HUES64 (cell line): ENCODE measurements around the gene KRTAP4-4.
"Not testable (repeated sequence)": the region's sequence is repeated elsewhere in the genome, so short reads cannot be mapped to it uniquely, and the experiment has no call there.

ENCODE experiments used
- H3K27ac ChIP-seq: 2 replicates; pipeline ENCODE4 v1.7.0; 2013; ENCODE audit warnings: low read depth, low read length, inconsistent platforms
- H3K27me3 ChIP-seq: 2 replicates; pipeline ENCODE4 v1.6.1; 2013; ENCODE audit warnings: mild to moderate bottlenecking, low read length; ENCODE audit not compliant: insufficient read depth
- H3K36me3 ChIP-seq: 2 replicates; pipeline ENCODE4 v1.6.1; 2013; ENCODE audit warnings: mild to moderate bottlenecking, low read length; ENCODE audit not compliant: insufficient read depth
- H3K4me1 ChIP-seq: 2 replicates; pipeline ENCODE4 v1.6.1; 2013; ENCODE audit warnings: mild to moderate bottlenecking, low read length, moderate library complexity; ENCODE audit not compliant: insufficient read depth
- H3K4me3 ChIP-seq: 2 replicates; pipeline ENCODE4 v1.5.1; 2013; ENCODE audit warnings: mild to moderate bottlenecking, low read length, moderate library complexity
- H3K9ac ChIP-seq: 2 replicates; pipeline ENCODE4 v1.6.1; 2013; ENCODE audit warnings: mild to moderate bottlenecking, low read depth, low read length
- H3K9me3 ChIP-seq: 2 replicates; pipeline ENCODE4 v1.6.1; 2013; ENCODE audit warnings: low read depth, low read length; ENCODE audit not compliant: insufficient read depth
- WGBS: fragments of 150-250, 120-280 bp; methylation state at CpG from one replicate; pipeline ENCODE4 v1.1.7; 2013; ENCODE audit warnings: missing lambda C conversion rate; 5-methylcytosine and 5-hydroxymethylcytosine counted together

Gene KRTAP4-4

DNA sequence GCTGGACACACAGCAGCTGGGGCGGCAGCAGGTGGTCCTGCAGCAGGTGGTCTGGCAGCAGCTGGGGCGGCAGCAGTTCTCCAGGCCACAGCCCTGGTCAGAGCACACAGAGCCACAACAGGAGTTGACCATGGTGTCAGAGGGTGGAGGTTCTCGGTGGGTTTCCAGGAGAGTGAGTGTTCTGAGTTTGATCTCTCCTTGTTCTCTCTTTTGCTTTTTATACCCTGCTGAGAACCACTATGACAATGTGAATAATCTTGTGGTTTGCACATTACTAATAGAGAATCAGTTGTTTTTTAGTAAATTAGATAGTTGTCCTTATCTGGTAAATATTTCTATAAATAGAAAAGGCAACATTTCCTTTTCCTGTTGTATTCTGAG lies 36.6 kb downstream of the KRTAP4-4 start, which contains the start of gene KRTAP4-12:
KRTAP4-12 (minus strand) TSS at position 192 of the 381 bp plus-strand sequence; CDS start at position 132, 60 bp downstream.
- H3K9ac ChIP-seq, H3K9me3 ChIP-seq, H3K27ac ChIP-seq, H3K36me3 ChIP-seq, H3K4me1 ChIP-seq, H3K4me3 ChIP-seq, H3K27me3 ChIP-seq: not testable (repeated sequence)
- WGBS = 82% methylated on average over 3 of the region's 3 CpGs

DNA sequence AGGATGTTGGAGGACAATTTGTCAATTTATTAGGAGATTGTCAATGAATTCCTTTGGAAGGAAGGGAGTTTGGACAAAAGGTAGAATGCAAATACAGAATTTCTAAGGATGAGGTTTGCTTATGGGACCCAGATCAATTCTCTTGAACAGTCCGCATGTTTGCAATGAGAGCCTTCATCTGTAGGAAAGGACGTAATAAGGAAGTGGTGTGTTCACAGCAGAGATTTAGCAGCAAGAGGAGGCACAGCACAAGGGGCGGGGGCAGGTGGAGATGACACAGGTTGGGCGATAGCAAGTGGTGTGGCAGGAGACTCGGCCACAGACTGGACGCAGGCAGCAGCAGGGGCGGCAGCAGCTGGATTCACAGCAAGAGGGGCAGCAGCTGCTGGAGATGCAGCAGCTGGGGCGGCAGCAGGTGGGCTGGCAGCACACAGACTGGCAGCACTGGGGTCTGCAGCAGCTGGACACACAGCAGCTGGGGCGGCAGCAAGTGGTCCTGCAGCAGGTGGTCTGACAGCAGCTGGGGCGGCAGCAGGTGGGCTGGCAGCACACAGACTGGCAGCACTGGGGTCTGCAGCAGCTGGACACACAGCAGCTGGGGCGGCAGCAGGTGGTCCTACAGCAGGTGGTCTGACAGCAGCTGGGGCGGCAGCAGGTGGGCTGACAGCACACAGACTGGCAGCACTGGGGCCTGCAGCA lies 37.1 kb downstream of the KRTAP4-4 start:
- H3K36me3 ChIP-seq, H3K27ac ChIP-seq, H3K4me1 ChIP-seq, H3K27me3 ChIP-seq, H3K9me3 ChIP-seq, H3K9ac ChIP-seq, H3K4me3 ChIP-seq: not testable (repeated sequence)
- WGBS = 86% methylated on average over 12 of the region's 12 CpGs

- H3K4me3 ChIP-seq = no peak overlapping the region
- 91% methylated on average over 2 of the region's 2 CpGs for WGBS
- H3K27me3 ChIP-seq = no peaks in the 10 kb centered on the region
- no peak overlapping the region for H3K9ac ChIP-seq
- H3K9me3 ChIP-seq = peaks cover 5% of the 10 kb centered on the region; the same call in 1 of the 2 replicates
- H3K36me3 ChIP-seq = no peaks in the 10 kb centered on the region
- no peaks in the 10 kb centered on the region for H3K4me1 ChIP-seq
- H3K27ac ChIP-seq = no peak overlapping the region
Measured at GRCh38 chr17:41121742-41122141, 38.8 kb downstream of the KRTAP4-4 start.

GRCh38 chr17:41119696-41120690 lies 40.6 kb downstream of the KRTAP4-4 start:
- H3K9me3 ChIP-seq, H3K27ac ChIP-seq, H3K9ac ChIP-seq, H3K36me3 ChIP-seq, H3K4me3 ChIP-seq, H3K27me3 ChIP-seq, H3K4me1 ChIP-seq: not testable (repeated sequence)
- 89% methylated on average over 10 of the region's 11 CpGs for WGBS

DNA sequence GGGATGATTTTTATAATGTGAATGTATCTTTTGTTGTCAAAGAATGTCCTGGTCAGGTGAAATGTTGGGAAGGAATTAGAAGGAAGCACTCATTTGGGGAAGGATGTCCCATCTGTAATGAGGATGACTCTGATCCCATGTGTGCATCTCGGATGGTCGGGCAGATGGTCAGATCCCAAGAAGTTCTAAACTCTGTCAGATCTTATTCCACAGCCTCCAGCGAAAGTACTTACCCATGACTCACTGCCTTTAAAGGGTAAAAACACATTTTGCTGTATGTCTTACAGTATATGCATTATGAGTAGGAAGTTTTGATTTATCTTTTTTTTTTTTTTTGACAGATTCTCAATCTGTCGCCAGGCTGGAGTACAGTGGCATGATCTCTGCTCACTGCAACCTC lies 41.8 kb downstream of the KRTAP4-4 start:
- WGBS = 95% methylated on average over 4 of the region's 4 CpGs
- H3K9me3 ChIP-seq = peaks cover 7% of the 10 kb centered on the region; the same call in 1 of the 2 replicates
- no peak overlapping the region for H3K9ac ChIP-seq

DNA sequence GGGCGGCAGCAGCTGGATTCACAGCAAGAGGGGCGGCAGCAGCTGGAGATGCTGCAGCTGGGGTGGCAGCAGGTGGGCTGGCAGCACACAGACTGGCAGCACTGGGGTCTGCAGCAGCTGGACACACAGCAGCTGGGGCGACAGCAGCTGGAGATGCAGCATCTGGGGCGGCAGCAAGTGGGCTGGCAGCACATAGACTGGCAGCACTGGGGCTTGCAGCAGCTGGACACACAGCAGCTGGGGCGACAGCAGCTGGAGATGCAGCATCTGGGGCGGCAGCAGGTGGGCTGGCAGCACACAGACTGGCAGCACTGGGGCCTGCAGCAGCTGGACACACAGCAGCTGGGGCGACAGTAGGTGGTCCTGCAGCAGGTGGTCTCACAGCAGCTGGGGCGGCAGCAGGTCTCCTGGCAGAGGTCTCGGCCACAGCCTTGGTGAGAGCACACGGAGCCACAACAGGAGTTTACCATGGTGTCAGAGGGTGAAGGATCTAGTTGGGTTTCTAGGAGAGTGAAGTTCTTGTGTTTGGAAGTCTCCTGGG lies 42.6 kb downstream of the KRTAP4-4 start, which contains the start of gene KRTAP4-11:
KRTAP4-11 (minus strand) TSS at position 528 of the 541 bp plus-strand sequence; CDS start at position 470, 58 bp downstream.
- H3K4me3 ChIP-seq, H3K36me3 ChIP-seq, H3K4me1 ChIP-seq, H3K27me3 ChIP-seq, H3K9ac ChIP-seq, H3K27ac ChIP-seq: not testable (repeated sequence)
- 87% methylated on average over 10 of the region's 10 CpGs for WGBS
- H3K9me3 ChIP-seq = peaks cover 10% of the 10 kb centered on the region

More for the DNA sequence above, 41.8 kb downstream of the KRTAP4-4 start:
- Histone ChIP-seq H3K36me3 (no peaks in the 10 kb centered on the region), H3K27ac (no peak overlapping the region), H3K4me1 (no peaks in the 10 kb centered on the region), H3K4me3 (no peak overlapping the region), H3K27me3 (no peaks in the 10 kb centered on the region)

DNA sequence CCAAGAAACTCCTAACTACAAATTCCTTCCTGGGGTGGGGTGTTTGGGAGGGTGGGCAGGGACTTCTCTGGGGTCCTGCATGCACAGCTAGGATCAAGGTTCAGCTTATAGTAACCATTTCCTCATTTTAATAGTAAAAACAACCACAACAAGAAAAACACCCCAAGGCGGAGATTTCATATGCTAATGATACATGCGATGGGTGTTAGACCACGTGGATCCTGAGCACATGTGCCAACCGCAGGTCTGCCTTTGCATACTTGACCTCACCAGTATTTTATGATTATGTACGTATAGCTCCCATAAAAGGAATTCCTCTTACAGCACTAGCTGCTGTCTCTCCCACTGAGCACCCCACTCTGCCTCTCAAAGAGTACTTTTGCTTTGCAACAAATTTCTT lies 44.3 kb downstream of the KRTAP4-4 start:
- H3K9ac ChIP-seq = no peak overlapping the region
- no peaks in the 10 kb centered on the region for H3K27me3 ChIP-seq
- H3K36me3 ChIP-seq = no peaks in the 10 kb centered on the region
- H3K4me1 ChIP-seq = no peaks in the 10 kb centered on the region
- no peak overlapping the region for H3K27ac ChIP-seq
- peaks cover 24% of the 10 kb centered on the region for H3K9me3 ChIP-seq
- no peak overlapping the region for H3K4me3 ChIP-seq
- 87% methylated on average over 5 of the region's 5 CpGs for WGBS

DNA sequence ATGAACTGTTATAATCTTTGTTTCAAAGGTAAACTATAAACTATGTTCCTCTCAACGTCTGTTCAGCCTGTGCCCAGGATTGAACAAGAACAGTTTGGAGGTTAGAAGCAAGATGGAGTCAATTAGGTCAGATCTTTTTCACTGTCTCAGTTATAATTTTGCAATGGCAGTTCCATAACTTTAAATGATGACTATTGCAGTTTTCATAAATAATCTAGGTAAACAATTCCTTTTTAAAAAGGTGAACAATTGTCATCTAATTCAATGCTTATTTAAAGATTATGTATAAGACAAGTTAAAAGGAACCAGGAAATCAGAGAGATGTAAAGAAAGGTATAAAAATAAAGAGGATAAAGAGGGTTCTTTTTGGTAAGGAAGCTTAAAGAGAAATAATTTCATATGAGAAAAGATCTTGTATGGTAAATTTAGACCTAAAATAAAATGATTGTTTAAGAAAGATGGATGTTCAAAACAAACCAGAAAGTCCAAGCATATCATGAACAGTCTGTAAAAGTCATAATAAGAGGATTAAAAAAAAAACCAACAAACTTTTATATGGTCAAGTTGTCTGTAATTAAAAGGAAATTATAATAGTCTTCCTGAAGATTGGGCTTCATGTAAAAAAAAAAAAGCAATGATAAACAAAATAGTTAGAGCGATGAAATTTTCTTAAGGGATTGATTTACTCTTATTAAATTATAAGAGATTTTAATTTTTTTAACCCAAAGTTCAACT lies 49.2 kb downstream of the KRTAP4-4 start:
- no peak overlapping the region for H3K27ac ChIP-seq
- no peaks in the 10 kb centered on the region for H3K27me3 ChIP-seq
- H3K9me3 ChIP-seq = peaks cover 33% of the 10 kb centered on the region
- H3K9ac ChIP-seq = no peak overlapping the region
- H3K4me1 ChIP-seq = peaks cover 21% of the 10 kb centered on the region
- no peaks in the 10 kb centered on the region for H3K36me3 ChIP-seq
- WGBS = 91% methylated on average over 1 of the region's 2 CpGs
- no peak overlapping the region for H3K4me3 ChIP-seq
